Pancreas (tissue), 10 donors: ENCODE measurements around the gene RNF111. TPM values are rescaled to one million over a fixed set of nuclear protein-coding genes. Genes with fewer than 3 reads are reported as not detected.
A peak's percentile ranks its signal among the peaks of the same experiment; 100 is the strongest.

Experiments
- ATAC-seq, 4 donors: fragments of 200-7000 bp; cut with Tn5 transposase; one replicate each; pipeline versions ENCODE4 v1.8.0 to v1.9.1; 2020; ENCODE audit warnings: mild to moderate bottlenecking in 4 of 4, moderate library complexity in 4 of 4
- DNase-seq, 6 donors: peaks; one replicate each; pipeline ENCODE4 v3.0.0-alpha.2; 2020
- FAIRE-seq: peaks from 2 replicates; lab custom pipeline; 2012; peaks lifted over from hg19 to GRCh38; lab: Jason Lieb, UNC
- H3K27ac ChIP-seq, 4 donors: fragments of 200-600 bp; sonication (generic); 1 replicate in 3 of 4; 2 replicates in 1 of 4; pipeline versions ENCODE4 v1.5.0 to v1.8.0; 2020
- H3K27me3 ChIP-seq, 4 donors: fragments of 200-600 bp; one replicate each; pipeline ENCODE4 v1.8.0; 2021
- H3K36me3 ChIP-seq, 3 donors: fragments of 200-600 bp; sonication (generic) in 1 of 3; one replicate each; pipeline versions ENCODE4 v1.5.0 to v1.8.0; 2020 to 2021
- H3K4me1 ChIP-seq, 3 donors: fragments of 200-600 bp; one replicate each; pipeline ENCODE4 v1.8.0; 2021
- H3K4me3 ChIP-seq, 4 donors: fragments of 200-600 bp; sonication (generic) in 2 of 4; one replicate each; pipeline versions ENCODE4 v1.5.0 to v1.8.0; 2020 to 2021
- H3K9me3 ChIP-seq, 4 donors: fragments of 200-600 bp; one replicate each; pipeline ENCODE4 v1.8.0; 2021
- WGBS, 2 donors: extraction: QIAGEN DNeasy Blood & Tissue Kit; methylation state at CpG; one replicate each; pipeline ENCODE4 v1.1.7; 2013; 5-methylcytosine and 5-hydroxymethylcytosine counted together
- intact Hi-C, 3 donors: fragments of 100-400 bp; cut with DNase I; formaldehyde crosslinking; loops; one replicate each; pipeline versions ENCODE4 v1.11.1 to v1.14.2; 2022
- polyA plus RNA-seq, 2 donors: library from polyadenylated mRNA; stranded (reverse); fragments of 200-250 nt; gene quantifications; one replicate each; pipeline ENCODE4 v1.2.3, GENCODE V29; 2013
- total RNA-seq, 6 donors: library from RNA; stranded (reverse); fragmentation: NEBNext Ultra II Directional in 4 of 6; extraction: Animal tissue kit (Norgen Biotek cat#: 25700) in 4 of 6; gene quantifications; one replicate each; pipeline versions ENCODE4 v1.2.1 to v1.2.4, GENCODE V29; 2021 to 2023
- TF ChIP-seq, protein P1 (sequence below), 4 donors: fragments of 200-600 bp; sonication (generic) in 3 of 4; IDR thresholded peaks; one replicate each; pipeline versions ENCODE4 v1.5.0 to v1.8.0; 2021; ENCODE audit warnings: antibody characterized with exemption in 4 of 4
- donor health status: healthy with polysubstance abuse.
- donor health status: DM: no; HTN: no; CAD: no; lungs with moderate emphysema.
- donor health status: DM: no; HTN: no; CAD: no.
- donor health status: control.
- donor health status: control.
- donor health status: Bipolar disorder and iron deficiency.
- donor health status: DM: yes; HTN: yes; CAD: no.
- donor health status: DM: no; HTN: no; CAD: no.
- donor health status: DM: no; HTN: no; CAD: no.
- donor health status: DM: yes; HTN: yes; CAD: no.

Gene RNF111
- total and polyA plus RNA-seq, 8 donors, result 4.6 to 25.8 (median 12.3) TPM

DNA sequence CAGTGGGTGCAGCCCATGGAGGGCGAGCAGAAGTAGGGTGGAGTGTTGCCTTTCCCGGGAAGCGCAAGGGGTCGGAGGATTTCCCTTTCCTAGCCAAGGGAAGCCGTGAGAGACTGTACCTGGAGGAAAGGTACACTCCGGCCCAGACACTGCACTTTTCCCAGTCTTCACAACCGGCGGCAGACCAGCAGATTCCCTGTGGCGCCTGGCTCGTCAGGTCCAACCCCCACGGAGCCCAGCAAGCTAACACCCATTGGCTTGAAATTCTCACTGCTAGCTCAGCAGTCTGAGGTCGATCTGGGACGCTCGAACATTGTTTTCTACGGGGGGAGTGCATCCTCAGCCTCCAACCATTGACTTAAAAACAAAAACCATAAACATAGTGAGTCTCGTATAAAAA lies 144.0 kb downstream of the RNF111 start:
- no peak overlapping the region for H3K4me3 ChIP-seq
- ATAC-seq (no peak), DNase-seq (no peak), FAIRE-seq (no peak)
- intact Hi-C loops, result no loop called here
- TF ChIP-seq, protein P1, sequence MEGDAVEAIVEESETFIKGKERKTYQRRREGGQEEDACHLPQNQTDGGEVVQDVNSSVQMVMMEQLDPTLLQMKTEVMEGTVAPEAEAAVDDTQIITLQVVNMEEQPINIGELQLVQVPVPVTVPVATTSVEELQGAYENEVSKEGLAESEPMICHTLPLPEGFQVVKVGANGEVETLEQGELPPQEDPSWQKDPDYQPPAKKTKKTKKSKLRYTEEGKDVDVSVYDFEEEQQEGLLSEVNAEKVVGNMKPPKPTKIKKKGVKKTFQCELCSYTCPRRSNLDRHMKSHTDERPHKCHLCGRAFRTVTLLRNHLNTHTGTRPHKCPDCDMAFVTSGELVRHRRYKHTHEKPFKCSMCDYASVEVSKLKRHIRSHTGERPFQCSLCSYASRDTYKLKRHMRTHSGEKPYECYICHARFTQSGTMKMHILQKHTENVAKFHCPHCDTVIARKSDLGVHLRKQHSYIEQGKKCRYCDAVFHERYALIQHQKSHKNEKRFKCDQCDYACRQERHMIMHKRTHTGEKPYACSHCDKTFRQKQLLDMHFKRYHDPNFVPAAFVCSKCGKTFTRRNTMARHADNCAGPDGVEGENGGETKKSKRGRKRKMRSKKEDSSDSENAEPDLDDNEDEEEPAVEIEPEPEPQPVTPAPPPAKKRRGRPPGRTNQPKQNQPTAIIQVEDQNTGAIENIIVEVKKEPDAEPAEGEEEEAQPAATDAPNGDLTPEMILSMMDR (IDR thresholded peaks at IDR 0.05), result no peak
- WGBS, 2 donors, result 98 to 99% methylated on average over 16 of the region's 16 CpGs
- H3K4me1 ChIP-seq, result no peaks in the 10 kb centered on the region
- H3K27ac ChIP-seq, result no peak overlapping the region
- H3K9me3 ChIP-seq, result no peaks in the 10 kb centered on the region
- no peaks in the 10 kb centered on the region for H3K27me3 ChIP-seq
- peaks cover 0 to 10% (median 0%) of the 10 kb centered on the region in 3 donors for H3K36me3 ChIP-seq

DNA sequence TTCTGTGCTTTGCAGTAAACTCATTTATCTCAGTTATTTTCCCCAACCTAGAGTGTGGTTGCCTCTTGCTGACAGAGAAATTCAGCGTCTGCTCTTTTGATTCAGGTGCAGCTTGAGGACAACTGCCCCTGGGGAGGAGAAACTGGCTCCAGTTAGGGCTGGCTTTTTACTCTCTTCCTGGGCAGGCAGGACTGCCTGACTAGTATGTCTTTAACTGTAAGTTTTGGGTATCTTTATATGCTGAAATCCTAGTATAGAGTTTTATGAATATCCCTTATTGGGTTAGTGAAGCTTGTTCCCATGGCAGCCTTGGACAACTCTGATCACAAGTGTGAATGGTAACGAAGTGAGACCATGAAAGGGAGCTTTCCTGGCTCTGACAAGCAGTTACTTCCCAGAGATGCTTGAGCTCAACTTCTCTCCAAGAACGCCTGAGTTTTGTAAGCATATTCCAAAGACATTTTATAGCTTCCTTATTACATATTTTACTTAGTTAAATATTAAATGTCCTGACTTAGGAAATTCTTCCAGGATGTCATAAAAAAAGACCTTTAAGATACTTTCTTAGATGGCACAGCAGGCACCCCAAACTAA lies 144.6 kb downstream of the RNF111 start:
- peaks cover 0 to 15% (median 0%) of the 10 kb centered on the region in 3 donors for H3K36me3 ChIP-seq
- intact Hi-C loops, result no loop called here
- ATAC-seq (no peak), DNase-seq (no peak), FAIRE-seq (no peak)
- H3K4me1 ChIP-seq, result no peaks in the 10 kb centered on the region
- H3K9me3 ChIP-seq, result no peaks in the 10 kb centered on the region
- H3K27ac ChIP-seq, result no peak overlapping the region
- no peak overlapping the region for H3K4me3 ChIP-seq
- H3K27me3 ChIP-seq, result no peaks in the 10 kb centered on the region
- whole genome bisulfite sequencing, 2 donors, result 95 to 97% methylated on average over 3 of the region's 3 CpGs
- TF ChIP-seq, protein P1 (IDR thresholded peaks at IDR 0.05), result no peak

DNA sequence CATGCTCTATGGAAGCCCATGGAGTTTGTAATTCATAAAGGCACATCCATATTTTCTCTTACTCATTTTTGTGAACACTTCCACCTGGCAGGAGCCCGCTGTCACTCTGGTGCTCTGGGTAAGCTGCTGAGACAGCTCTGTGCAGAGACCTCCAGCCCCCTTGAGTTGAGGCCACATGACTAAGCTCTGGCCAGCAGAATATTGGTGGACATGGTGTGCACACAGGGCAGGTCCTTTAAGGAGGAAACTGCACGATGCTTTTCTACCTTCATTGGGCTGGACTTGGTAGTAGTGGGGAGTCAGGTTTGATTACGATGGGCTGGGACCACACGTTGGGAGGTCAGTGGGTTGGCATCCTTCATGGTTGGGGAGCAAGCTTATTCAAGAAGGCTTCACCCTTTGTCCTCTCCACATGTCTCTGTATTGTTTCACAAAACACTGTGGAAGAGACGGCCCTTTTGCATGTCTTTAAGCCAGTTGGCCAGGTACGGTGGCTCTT lies 146.5 kb downstream of the RNF111 start:
- WGBS, 2 donors, result 95 to 99% methylated on average over 6 of the region's 6 CpGs
- no peaks in the 10 kb centered on the region for H3K9me3 ChIP-seq
- no peak for FAIRE-seq
- H3K4me1 ChIP-seq, result no peaks in the 10 kb centered on the region
- no peak overlapping the region for H3K4me3 ChIP-seq
- intact Hi-C loops, result no loop called here
- no peak overlapping the region for H3K27ac ChIP-seq
- H3K27me3 ChIP-seq, result no peaks in the 10 kb centered on the region
- TF ChIP-seq, protein P1 (IDR thresholded peaks at IDR 0.05), result no peak
- H3K36me3 ChIP-seq, result peaks cover 0 to 22% (median 0%) of the 10 kb centered on the region in 3 donors
- DNase-seq, result no peak
- ATAC-seq, result no peak

DNA sequence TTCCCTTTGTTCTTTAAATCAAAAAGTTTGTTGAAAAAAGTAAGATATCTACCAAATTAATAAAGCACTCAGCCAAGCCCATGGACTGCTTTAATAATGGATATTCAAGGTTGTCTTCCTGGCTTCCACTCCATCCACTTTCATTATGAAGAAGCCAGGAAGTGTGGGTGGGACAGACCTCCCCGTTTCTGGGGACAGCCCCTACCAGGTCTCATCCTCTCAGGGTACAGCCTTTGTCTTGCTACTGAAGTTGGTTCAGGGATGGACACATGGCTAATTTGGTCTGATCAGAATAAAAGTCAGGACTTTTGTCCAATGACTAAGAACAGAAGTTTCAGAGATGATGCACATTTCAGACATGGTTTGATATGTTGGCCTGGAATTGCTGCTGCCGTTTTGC lies 150.1 kb downstream of the RNF111 start:
- Histone ChIP-seq H3K4me3 (no peak overlapping the region), H3K4me1 (no peaks in the 10 kb centered on the region), H3K27ac (no peak overlapping the region), H3K36me3 (peaks cover 0 to 22% (median 0%) of the 10 kb centered on the region in 3 donors), H3K27me3 (no peaks in the 10 kb centered on the region), H3K9me3 (no peaks in the 10 kb centered on the region)
- ATAC-seq (no peak), DNase-seq (no peak), FAIRE-seq (no peak)
- TF ChIP-seq, protein P1 (IDR thresholded peaks at IDR 0.05), result no peak
- intact Hi-C loops, result no loop called here
- WGBS, 2 donors, result 72 to 79% methylated on average over 2 of the region's 2 CpGs

DNA sequence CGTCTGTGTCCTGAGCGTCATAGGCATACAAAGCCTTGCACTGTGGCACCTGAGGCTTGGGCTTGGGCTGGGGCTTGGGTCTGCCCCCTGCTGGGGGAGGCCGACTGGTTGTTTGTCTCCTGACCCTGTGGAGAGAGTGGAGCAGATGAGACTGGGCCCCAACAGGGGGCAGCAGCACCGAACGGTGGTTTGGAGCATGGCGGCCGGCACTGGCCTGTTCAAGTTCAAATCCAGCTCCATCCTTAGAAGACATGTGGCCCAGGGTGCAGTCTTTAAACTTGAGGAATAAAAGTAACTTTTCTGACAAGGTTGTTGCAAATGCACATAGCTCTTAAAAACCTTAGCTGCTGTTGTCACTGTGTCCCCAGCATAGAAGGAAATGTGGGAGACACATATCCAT lies 150.8 kb downstream of the RNF111 start:
- TF ChIP-seq, protein P1 (IDR thresholded peaks at IDR 0.05), result peak; percentile 13 to 36 (median 16)
- intact Hi-C loops, result no loop called here
- no peaks in the 10 kb centered on the region for H3K4me1 ChIP-seq
- WGBS, 2 donors, result 58 to 70% methylated on average over 7 of the region's 7 CpGs
- DNase-seq (peak in 4 of 6 donors; percentile 17 to 65 (median 32)), FAIRE-seq (no peak), ATAC-seq (peak in 3 of 4 donors; percentile 78 to 85 (median 85))
- H3K27ac ChIP-seq, result no peak overlapping the region
- H3K27me3 ChIP-seq, result no peaks in the 10 kb centered on the region
- no peaks in the 10 kb centered on the region for H3K9me3 ChIP-seq
- peaks cover 0 to 22% (median 0%) of the 10 kb centered on the region in 3 donors for H3K36me3 ChIP-seq
- H3K4me3 ChIP-seq, result no peak overlapping the region
